DND-41 (cell line): ENCODE measurements around the gene RAD50.

ENCODE experiments used
- EZH2 ChIP-seq: IDR thresholded peaks from 3 replicates; pipeline ENCODE4 v1.6.1; 2012; ENCODE audit warnings: borderline replicate concordance, low read depth, mild to moderate bottlenecking, moderate library complexity, low read length, inconsistent platforms; ENCODE audit not compliant: severe bottlenecking
- TF ChIP-seq, protein P1 (sequence below): IDR thresholded peaks from 2 replicates; pipeline ENCODE4 v1.5.1; 2012; ENCODE audit warnings: borderline replicate concordance, low read length, moderate library complexity, mild to moderate bottlenecking; ENCODE audit not compliant: poor library complexity, severe bottlenecking; ENCODE audit errors: extremely low read depth

DNA sequence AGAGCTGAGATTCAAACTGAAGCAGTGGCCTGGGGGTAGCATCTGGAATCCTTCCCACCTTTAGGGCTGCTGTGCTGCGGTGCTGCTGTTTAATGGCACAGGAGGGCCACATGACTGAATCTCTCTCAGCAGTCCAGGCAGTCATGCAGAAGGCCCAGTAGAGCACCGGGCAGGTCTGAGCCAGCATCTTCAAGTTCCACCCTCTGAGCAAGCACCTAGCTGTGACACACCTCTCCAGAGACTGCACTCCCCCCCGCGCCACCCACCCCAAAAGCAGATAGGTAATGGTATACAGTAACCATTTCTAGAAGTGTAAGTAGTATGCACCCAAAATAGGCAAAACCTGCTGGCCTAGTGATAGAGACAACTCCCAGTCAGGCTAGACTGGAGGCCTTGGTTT is 125.2 kb downstream of the RAD50 start:
- TF ChIP-seq, protein P1, sequence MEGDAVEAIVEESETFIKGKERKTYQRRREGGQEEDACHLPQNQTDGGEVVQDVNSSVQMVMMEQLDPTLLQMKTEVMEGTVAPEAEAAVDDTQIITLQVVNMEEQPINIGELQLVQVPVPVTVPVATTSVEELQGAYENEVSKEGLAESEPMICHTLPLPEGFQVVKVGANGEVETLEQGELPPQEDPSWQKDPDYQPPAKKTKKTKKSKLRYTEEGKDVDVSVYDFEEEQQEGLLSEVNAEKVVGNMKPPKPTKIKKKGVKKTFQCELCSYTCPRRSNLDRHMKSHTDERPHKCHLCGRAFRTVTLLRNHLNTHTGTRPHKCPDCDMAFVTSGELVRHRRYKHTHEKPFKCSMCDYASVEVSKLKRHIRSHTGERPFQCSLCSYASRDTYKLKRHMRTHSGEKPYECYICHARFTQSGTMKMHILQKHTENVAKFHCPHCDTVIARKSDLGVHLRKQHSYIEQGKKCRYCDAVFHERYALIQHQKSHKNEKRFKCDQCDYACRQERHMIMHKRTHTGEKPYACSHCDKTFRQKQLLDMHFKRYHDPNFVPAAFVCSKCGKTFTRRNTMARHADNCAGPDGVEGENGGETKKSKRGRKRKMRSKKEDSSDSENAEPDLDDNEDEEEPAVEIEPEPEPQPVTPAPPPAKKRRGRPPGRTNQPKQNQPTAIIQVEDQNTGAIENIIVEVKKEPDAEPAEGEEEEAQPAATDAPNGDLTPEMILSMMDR, result no peak
- no peak for TF ChIP-seq EZH2
